ENCODE data around the gene DNAH10. TPM values are rescaled to one million over a fixed set of nuclear protein-coding genes. Genes with fewer than 3 reads are reported as not detected.

Gene DNAH10
- total RNA-seq, 1 experiment from 2014 or later = 0.09 TPM

- no peak for TF ChIP-seq ETV6 (CRISPR knock-in tag; IDR thresholded peaks at IDR 0.05)
These were observed 98.3 kb downstream of the DNAH10 start (continued) for GRCh38 chr12:123860377-123860776.

GRCh38 chr12:123861392-123861791, 99.3 kb downstream of the DNAH10 start:
- no peak for DNase-seq (ENCODE audit: low spot score)
- no peaks in the 10 kb centered on the region for H3K9me3 Mint-ChIP-seq
- H3K4me3 Mint-ChIP-seq = no peak overlapping the region
- H3K27ac Mint-ChIP-seq = no peak overlapping the region
- H3K27me3 Mint-ChIP-seq (ENCODE audit: low read depth) = no peaks in the 10 kb centered on the region
- TF ChIP-seq FOXJ3 (CRISPR knock-in tag; IDR thresholded peaks at IDR 0.05; ENCODE audit: borderline replicate concordance) = no peak
- TF ChIP-seq ARID4B (CRISPR knock-in tag; IDR thresholded peaks at IDR 0.05; ENCODE audit: borderline replicate concordance) = no peak
- TF ChIP-seq RELA (CRISPR knock-in tag; IDR thresholded peaks at IDR 0.05; ENCODE audit: borderline replicate concordance) = no peak
- no peak for TF ChIP-seq ATF6 (CRISPR knock-in tag; IDR thresholded peaks at IDR 0.05)
- TF ChIP-seq ZNF263 (CRISPR knock-in tag; IDR thresholded peaks at IDR 0.05; ENCODE audit: low read depth) = no peak
- CTCF ChIA-PET = interaction anchor here (1.0 to 1.3 kb wide), 2 partner anchors 20 to 67 kb away, joined by 4 to 6 read pairs; no protein-coding TSS in a partner anchor
- POLR2A ChIA-PET = interaction anchor here (0.5 kb wide), 1 partner anchor 384 kb away, joined by 4 read pairs; no protein-coding TSS in a partner anchor
- ATAC-seq = no peak
- H3K4me1 Mint-ChIP-seq = no peaks in the 10 kb centered on the region
- H3K36me3 Mint-ChIP-seq = no peaks in the 10 kb centered on the region

GRCh38 chr12:123867141-123867540, 105.0 kb downstream of the DNAH10 start:
- Mint-ChIP-seq H3K36me3 (no peaks in the 10 kb centered on the region), H3K27ac (no peak overlapping the region), H3K4me3 (no peak overlapping the region), H3K27me3 (ENCODE audit: low read depth) (peaks cover 9% of the 10 kb centered on the region), H3K9me3 (no peaks in the 10 kb centered on the region), H3K4me1 (no peaks in the 10 kb centered on the region)
- DNase-seq (ENCODE audit: low spot score) (no peak), ATAC-seq (no peak)
- CTCF ChIA-PET = no interaction called here
- TF ChIP-seq HMGA2 (CRISPR knock-in tag; IDR thresholded peaks at IDR 0.05) = no peak
- no peak for TF ChIP-seq ZNF396 (CRISPR knock-in tag; IDR thresholded peaks at IDR 0.05; ENCODE audit: borderline replicate concordance)
- TF ChIP-seq ZNF532 (CRISPR knock-in tag; IDR thresholded peaks at IDR 0.05; ENCODE audit: borderline replicate concordance) = no peak
- no peak for TF ChIP-seq ARID4B (CRISPR knock-in tag; IDR thresholded peaks at IDR 0.05; ENCODE audit: borderline replicate concordance)
- TF ChIP-seq ETV6 (CRISPR knock-in tag; IDR thresholded peaks at IDR 0.05) = no peak
- TF ChIP-seq FOXK1 (CRISPR knock-in tag; IDR thresholded peaks at IDR 0.05) = no peak
- no peak for TF ChIP-seq MYBL2 (CRISPR knock-in tag; IDR thresholded peaks at IDR 0.05)
- no peak for TF ChIP-seq ZNF232 (CRISPR knock-in tag; IDR thresholded peaks at IDR 0.05)
- POLR2A ChIA-PET = no interaction called here
